ENCODE data around the gene SIAE.
"Not testable (repeated sequence)": the region's sequence is repeated elsewhere in the genome, so short reads cannot be mapped to it uniquely, and the experiment has no call there.

DNA sequence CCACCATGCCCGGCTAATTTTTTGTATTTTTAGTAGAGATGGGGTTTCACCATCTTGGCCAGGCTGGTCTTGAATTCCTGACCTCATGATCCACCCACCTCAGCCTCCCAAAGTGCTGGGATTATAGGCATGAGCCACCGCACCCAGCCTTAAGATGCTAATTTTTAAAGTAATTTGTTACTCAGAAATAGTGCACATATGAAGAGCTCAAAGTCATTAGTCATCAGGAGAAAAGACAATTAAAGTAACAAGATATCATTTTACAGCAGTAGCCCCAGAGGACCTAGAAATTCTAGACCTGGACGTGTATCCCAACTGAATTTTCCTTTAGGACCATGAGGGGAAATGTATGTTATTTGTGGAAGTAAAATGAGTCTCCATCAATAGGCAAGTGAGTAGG lies 70.8 kb downstream of the SIAE start:
- TF ChIP-seq, protein P1, sequence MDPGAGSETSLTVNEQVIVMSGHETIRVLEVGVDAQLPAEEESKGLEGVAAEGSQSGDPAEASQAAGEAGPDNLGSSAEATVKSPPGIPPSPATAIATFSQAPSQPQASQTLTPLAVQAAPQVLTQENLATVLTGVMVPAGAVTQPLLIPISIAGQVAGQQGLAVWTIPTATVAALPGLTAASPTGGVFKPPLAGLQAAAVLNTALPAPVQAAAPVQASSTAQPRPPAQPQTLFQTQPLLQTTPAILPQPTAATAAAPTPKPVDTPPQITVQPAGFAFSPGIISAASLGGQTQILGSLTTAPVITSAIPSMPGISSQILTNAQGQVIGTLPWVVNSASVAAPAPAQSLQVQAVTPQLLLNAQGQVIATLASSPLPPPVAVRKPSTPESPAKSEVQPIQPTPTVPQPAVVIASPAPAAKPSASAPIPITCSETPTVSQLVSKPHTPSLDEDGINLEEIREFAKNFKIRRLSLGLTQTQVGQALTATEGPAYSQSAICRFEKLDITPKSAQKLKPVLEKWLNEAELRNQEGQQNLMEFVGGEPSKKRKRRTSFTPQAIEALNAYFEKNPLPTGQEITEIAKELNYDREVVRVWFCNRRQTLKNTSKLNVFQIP (CRISPR knock-in tag; IDR thresholded peaks at IDR 0.05; ENCODE audit: borderline replicate concordance, low read depth): not testable (repeated sequence)
- TF ChIP-seq BACH2 (CRISPR knock-in tag; IDR thresholded peaks at IDR 0.05; ENCODE audit: borderline replicate concordance); GLIS3 (CRISPR knock-in tag; IDR thresholded peaks at IDR 0.05); ESRRG (CRISPR knock-in tag; IDR thresholded peaks at IDR 0.05); ZC3H10 (CRISPR knock-in tag; IDR thresholded peaks at IDR 0.05); ZFP3 (CRISPR knock-in tag; IDR thresholded peaks at IDR 0.05); ISL1 (CRISPR knock-in tag; IDR thresholded peaks at IDR 0.05); ZFP30 (CRISPR knock-in tag; IDR thresholded peaks at IDR 0.05); RARB (CRISPR knock-in tag; IDR thresholded peaks at IDR 0.05); CSDC2 (CRISPR knock-in tag; IDR thresholded peaks at IDR 0.05); ARNTL (CRISPR knock-in tag; IDR thresholded peaks at IDR 0.05; ENCODE audit: borderline replicate concordance, low read depth): not testable (repeated sequence)
- TF ChIP-seq, protein P2, sequence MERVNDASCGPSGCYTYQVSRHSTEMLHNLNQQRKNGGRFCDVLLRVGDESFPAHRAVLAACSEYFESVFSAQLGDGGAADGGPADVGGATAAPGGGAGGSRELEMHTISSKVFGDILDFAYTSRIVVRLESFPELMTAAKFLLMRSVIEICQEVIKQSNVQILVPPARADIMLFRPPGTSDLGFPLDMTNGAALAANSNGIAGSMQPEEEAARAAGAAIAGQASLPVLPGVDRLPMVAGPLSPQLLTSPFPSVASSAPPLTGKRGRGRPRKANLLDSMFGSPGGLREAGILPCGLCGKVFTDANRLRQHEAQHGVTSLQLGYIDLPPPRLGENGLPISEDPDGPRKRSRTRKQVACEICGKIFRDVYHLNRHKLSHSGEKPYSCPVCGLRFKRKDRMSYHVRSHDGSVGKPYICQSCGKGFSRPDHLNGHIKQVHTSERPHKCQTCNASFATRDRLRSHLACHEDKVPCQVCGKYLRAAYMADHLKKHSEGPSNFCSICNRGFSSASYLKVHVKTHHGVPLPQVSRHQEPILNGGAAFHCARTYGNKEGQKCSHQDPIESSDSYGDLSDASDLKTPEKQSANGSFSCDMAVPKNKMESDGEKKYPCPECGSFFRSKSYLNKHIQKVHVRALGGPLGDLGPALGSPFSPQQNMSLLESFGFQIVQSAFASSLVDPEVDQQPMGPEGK (CRISPR knock-in tag; IDR thresholded peaks at IDR 0.05; ENCODE audit: borderline replicate concordance): not testable (repeated sequence)

All from SK-N-SH treated with all-trans-retinoic acid at 6 μM for 48 hours (cell line).